NCI-H510A (cell line): ENCODE measurements around the gene ENC1.

Source experiments
- DNase-seq: peaks from one replicate; lab custom pipeline; 2025; lab: John Stamatoyannopoulos, UW

ENC1 gene

GRCh38 chr5:74608736-74609601 lies 31.6 kb downstream of the ENC1 start:
- no peak for DNase-seq

GRCh38 chr5:74605759-74606158 lies 34.8 kb downstream of the ENC1 start:
- no peak for DNase-seq

GRCh38 chr5:74603376-74603775 lies 37.2 kb downstream of the ENC1 start:
- DNase-seq, result no peak

GRCh38 chr5:74599148-74599547 lies 41.4 kb downstream of the ENC1 start:
- no peak for DNase-seq

GRCh38 chr5:74598731-74599130 lies 41.8 kb downstream of the ENC1 start:
- DNase-seq, result no peak

GRCh38 chr5:74596927-74597326 lies 43.6 kb downstream of the ENC1 start:
- no peak for DNase-seq

GRCh38 chr5:74595143-74595925 lies 45.2 kb downstream of the ENC1 start:
- no peak for DNase-seq

GRCh38 chr5:74594137-74595040 lies 46.1 kb downstream of the ENC1 start:
- no peak for DNase-seq

GRCh38 chr5:74589204-74590056 lies 51.1 kb downstream of the ENC1 start:
- no peak for DNase-seq

- DNase-seq, result no peak
Observed at GRCh38 chr5:74588415-74588814, 52.1 kb downstream of the ENC1 start.

GRCh38 chr5:74587890-74588289 lies 52.6 kb downstream of the ENC1 start:
- DNase-seq, result peak; percentile 32

GRCh38 chr5:74587300-74587699 lies 53.2 kb downstream of the ENC1 start:
- no peak for DNase-seq

- no peak for DNase-seq
Observed at GRCh38 chr5:74586856-74587255, 53.7 kb downstream of the ENC1 start.

GRCh38 chr5:74582853-74583252 lies 57.7 kb downstream of the ENC1 start:
- no peak for DNase-seq

GRCh38 chr5:74581988-74582365 lies 58.6 kb downstream of the ENC1 start:
- DNase-seq, result no peak

GRCh38 chr5:74580729-74581109 lies 59.8 kb downstream of the ENC1 start:
- DNase-seq, result no peak

- no peak for DNase-seq
Observed at GRCh38 chr5:74579215-74579614, 61.3 kb downstream of the ENC1 start.

GRCh38 chr5:74578356-74579044 lies 62.0 kb downstream of the ENC1 start:
- DNase-seq, result no peak
